Inflammatory macrophage (primary cell): ENCODE results near the gene COL23A1.

ENCODE experiments used
- DNase-seq, 2 donors: peaks; one replicate each; pipeline ENCODE4 v3.0.0-alpha.2; 2020 to 2022

Gene COL23A1

GRCh38 chr5:178419196-178419595, 171.0 kb downstream of the COL23A1 start:
- no peak for DNase-seq

GRCh38 chr5:178418471-178419010, 171.7 kb downstream of the COL23A1 start:
- DNase-seq = no peak

GRCh38 chr5:178418031-178418430, 172.2 kb downstream of the COL23A1 start:
- no peak for DNase-seq

- no peak for DNase-seq
Measured at GRCh38 chr5:178417391-178417811, 172.8 kb downstream of the COL23A1 start.

GRCh38 chr5:178416919-178417318, 173.3 kb downstream of the COL23A1 start:
- no peak for DNase-seq

- no peak for DNase-seq
Measured at GRCh38 chr5:178416206-178416882, 173.8 kb downstream of the COL23A1 start.

GRCh38 chr5:178415353-178415752, 174.8 kb downstream of the COL23A1 start:
- no peak for DNase-seq

- no peak for DNase-seq
Measured at GRCh38 chr5:178413988-178414387, 176.2 kb downstream of the COL23A1 start.

GRCh38 chr5:178411083-178411482, 179.1 kb downstream of the COL23A1 start:
- peak in 1 of 2 donors; percentile 12 for DNase-seq

- no peak for DNase-seq
Measured at GRCh38 chr5:178407646-178408045, 182.5 kb downstream of the COL23A1 start.

- peak; percentile 62 to 87 for DNase-seq
Measured at GRCh38 chr5:178404987-178405386, 185.2 kb downstream of the COL23A1 start.

GRCh38 chr5:178403956-178404600, 186.1 kb downstream of the COL23A1 start:
- no peak for DNase-seq

- DNase-seq = no peak
Measured at GRCh38 chr5:178403351-178403750, 186.8 kb downstream of the COL23A1 start.

GRCh38 chr5:178399701-178400095, 190.5 kb downstream of the COL23A1 start:
- no peak for DNase-seq

- no peak for DNase-seq
Measured at GRCh38 chr5:178398901-178399700, 191.1 kb downstream of the COL23A1 start.

- DNase-seq = no peak
Measured at GRCh38 chr5:178396796-178397720, 193.1 kb downstream of the COL23A1 start.

GRCh38 chr5:178394074-178394473, 196.1 kb downstream of the COL23A1 start:
- no peak for DNase-seq

- peak; percentile 85 to 95 for DNase-seq
Measured at GRCh38 chr5:178392931-178393394, 197.2 kb downstream of the COL23A1 start.

GRCh38 chr5:178392386-178392785, 197.8 kb downstream of the COL23A1 start:
- no peak for DNase-seq

GRCh38 chr5:178391480-178391879, 198.7 kb downstream of the COL23A1 start:
- DNase-seq = no peak

- DNase-seq = no peak
Measured at GRCh38 chr5:178389796-178390195, 200.4 kb downstream of the COL23A1 start.
